NCI-H146 treated with DMSO at 0.1 percent for 48 hours (cell line): ENCODE measurements around the gene TAOK3.
"Not testable (repeated sequence)": the region's sequence is repeated elsewhere in the genome, so short reads cannot be mapped to it uniquely, and the experiment has no call there.

ENCODE experiments used
- DNase-seq: peaks from one replicate; lab custom pipeline; 2025; ENCODE audit not compliant: unreplicated experiment; lab: John Stamatoyannopoulos, UW

TAOK3 gene

GRCh38 chr12:118344829-118345228 is 27.9 kb downstream of the TAOK3 start:
- no peak for DNase-seq

- no peak for DNase-seq
These were observed 30.6 kb downstream of the TAOK3 start for GRCh38 chr12:118342090-118342489.

- no peak for DNase-seq
These were observed 35.4 kb downstream of the TAOK3 start for GRCh38 chr12:118337194-118337838.

GRCh38 chr12:118336123-118336522 is 36.6 kb downstream of the TAOK3 start:
- DNase-seq = no peak

GRCh38 chr12:118334939-118335567 is 37.7 kb downstream of the TAOK3 start:
- no peak for DNase-seq

GRCh38 chr12:118334241-118334640 is 38.5 kb downstream of the TAOK3 start:
- no peak for DNase-seq

- no peak for DNase-seq
These were observed 40.2 kb downstream of the TAOK3 start for GRCh38 chr12:118332511-118332910.

GRCh38 chr12:118330421-118331018 is 42.2 kb downstream of the TAOK3 start:
- DNase-seq = no peak

- no peak for DNase-seq
These were observed 44.0 kb downstream of the TAOK3 start for GRCh38 chr12:118328486-118329330.

- no peak for DNase-seq
These were observed 45.3 kb downstream of the TAOK3 start for GRCh38 chr12:118327391-118327790.

GRCh38 chr12:118326991-118327390 is 45.7 kb downstream of the TAOK3 start:
- no peak for DNase-seq

- DNase-seq = no peak
These were observed 47.6 kb downstream of the TAOK3 start for GRCh38 chr12:118325081-118325480.

- no peak for DNase-seq
These were observed 53.1 kb downstream of the TAOK3 start for GRCh38 chr12:118319627-118320026.

- DNase-seq = no peak
These were observed 54.0 kb downstream of the TAOK3 start for GRCh38 chr12:118318744-118319143.

- DNase-seq = no peak
These were observed 55.0 kb downstream of the TAOK3 start for GRCh38 chr12:118317729-118318128.

GRCh38 chr12:118315821-118316220 is 56.9 kb downstream of the TAOK3 start:
- DNase-seq = no peak

GRCh38 chr12:118312578-118312977 is 60.1 kb downstream of the TAOK3 start:
- DNase-seq = no peak

GRCh38 chr12:118311666-118312065 is 61.0 kb downstream of the TAOK3 start:
- DNase-seq = no peak

GRCh38 chr12:118310320-118310719 is 62.4 kb downstream of the TAOK3 start:
- DNase-seq = no peak

- not testable (repeated sequence) for DNase-seq
These were observed 64.7 kb downstream of the TAOK3 start for GRCh38 chr12:118308006-118308405.

GRCh38 chr12:118307069-118307954 is 65.4 kb downstream of the TAOK3 start:
- DNase-seq = no peak
